NCI-H1092 (cell line): ENCODE results near the gene GK2.

Source experiments
- DNase-seq: peaks from one replicate; lab custom pipeline; 2025; lab: John Stamatoyannopoulos, UW

Gene GK2

GRCh38 chr4:79385641-79386040, 22.4 kb downstream of the GK2 start:
- DNase-seq, result no peak

GRCh38 chr4:79381161-79381560, 26.9 kb downstream of the GK2 start:
- DNase-seq, result no peak

GRCh38 chr4:79370026-79370425, 38.0 kb downstream of the GK2 start:
- no peak for DNase-seq

- DNase-seq, result no peak
These were observed 40.9 kb downstream of the GK2 start for GRCh38 chr4:79367096-79367495.

GRCh38 chr4:79366422-79366821, 41.6 kb downstream of the GK2 start:
- DNase-seq, result no peak

- no peak for DNase-seq
These were observed 44.0 kb downstream of the GK2 start for GRCh38 chr4:79364061-79364460.

GRCh38 chr4:79362626-79363025, 45.4 kb downstream of the GK2 start:
- no peak for DNase-seq

GRCh38 chr4:79360006-79360405, 48.0 kb downstream of the GK2 start:
- DNase-seq, result no peak

- DNase-seq, result no peak
These were observed 49.6 kb downstream of the GK2 start for GRCh38 chr4:79358438-79358837.

- DNase-seq, result no peak
These were observed 50.7 kb downstream of the GK2 start for GRCh38 chr4:79357365-79357764.
